ENCODE results near the gene RAD50.

DNA sequence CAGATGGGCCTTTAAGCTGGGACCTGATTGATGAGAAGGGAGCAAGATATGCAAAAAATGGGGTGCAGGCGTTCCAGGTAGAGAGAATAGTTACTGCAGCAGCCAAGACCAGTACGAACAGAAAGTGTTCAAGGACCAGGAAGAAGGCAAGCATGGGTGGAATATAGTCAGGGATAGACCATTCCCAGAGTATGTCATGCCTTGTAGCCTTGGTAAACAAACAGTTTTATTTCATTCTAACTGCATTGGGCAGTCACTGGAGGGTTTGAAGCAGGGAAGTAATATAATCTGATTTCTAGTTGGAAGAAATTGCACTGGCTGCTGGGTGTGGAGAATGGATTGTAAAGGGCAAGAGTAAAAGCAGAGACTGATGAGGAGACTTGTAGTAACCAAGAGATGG, 70.7 kb downstream of the RAD50 start:
- TF ChIP-seq CTCF (IDR thresholded peaks at IDR 0.05) (no peak), EP300 (IDR thresholded peaks at IDR 0.05; ENCODE audit: low read depth) (no peak)
